Spleen (tissue), 11 donors: ENCODE data around the gene PLD4. TPM values are rescaled to one million over a fixed set of nuclear protein-coding genes. Genes with fewer than 3 reads are reported as not detected.

Experiments used
- DNase-seq: peaks from one replicate; pipeline ENCODE4 v3.0.0-alpha.2; 2020
- H3K27ac ChIP-seq, 8 donors: fragments of 200-600 bp; sonication (generic) in 7 of 8; 1 replicate in 4 of 8; 2 replicates in 4 of 8; pipeline versions ENCODE4 v1.5.0 to v1.8.0; 2016 to 2021; ENCODE audit warnings: inconsistent platforms in 4 of 8, mild to moderate bottlenecking in 4 of 8, moderate library complexity in 1 of 8
- H3K27me3 ChIP-seq, 7 donors: fragments of 200-600 bp; sonication (generic) in 6 of 7; replicated peaks in 1 of 7; 1 replicate in 4 of 7; 2 replicates in 3 of 7; pipeline versions ENCODE4 v1.5.0 to v1.8.0; 2016 to 2021; ENCODE audit warnings: inconsistent platforms in 3 of 7, mild to moderate bottlenecking in 1 of 7
- H3K36me3 ChIP-seq, 6 donors: fragments of 200-600 bp; sonication (generic) in 5 of 6; 1 replicate in 4 of 6; 2 replicates in 2 of 6; pipeline versions ENCODE4 v1.5.0 to v1.8.0; 2016 to 2021; ENCODE audit warnings: inconsistent platforms in 2 of 6
- H3K4me1 ChIP-seq, 6 donors: fragments of 200-600 bp; sonication (generic) in 5 of 6; 1 replicate in 3 of 6; 2 replicates in 3 of 6; pipeline versions ENCODE4 v1.5.0 to v1.8.0; 2016 to 2021; ENCODE audit warnings: inconsistent platforms in 3 of 6
- H3K4me3 ChIP-seq, 8 donors: fragments of 200-600 bp; sonication (generic) in 7 of 8; 1 replicate in 4 of 8; 2 replicates in 4 of 8; pipeline versions ENCODE4 v1.5.0 to v1.8.0; 2016 to 2021; ENCODE audit warnings: inconsistent platforms in 4 of 8, mild to moderate bottlenecking in 4 of 8, moderate library complexity in 2 of 8
- H3K9me3 ChIP-seq, 8 donors: fragments of 200-600 bp; sonication (generic) in 7 of 8; 1 replicate in 4 of 8; 2 replicates in 4 of 8; pipeline versions ENCODE4 v1.5.0 to v1.8.0; 2016 to 2021; ENCODE audit warnings: inconsistent platforms in 4 of 8
- POLR2A ChIP-seq, 3 donors: fragments of 450-650 bp; IDR thresholded peaks; one replicate each; pipeline ENCODE4 v1.5.1; 2017; ENCODE audit warnings: antibody characterized with exemption in 3 of 3, mild to moderate bottlenecking in 1 of 3
- POLR2AphosphoS5 ChIP-seq, 3 donors: sonication (generic); formaldehyde crosslinking; IDR thresholded peaks; one replicate each; pipeline ENCODE4 v1.5.1; 2017; ENCODE audit warnings: antibody characterized with exemption in 3 of 3
- WGBS, 5 donors: extraction: QIAGEN DNeasy Blood & Tissue Kit in 3 of 5; methylation state at CpG; one replicate each; pipeline versions ENCODE4 v1.1.5 to v1.1.7; 2013 to 2018; 5-methylcytosine and 5-hydroxymethylcytosine counted together
- intact Hi-C: fragments of 100-400 bp; cut with DNase I; formaldehyde crosslinking; loops from one replicate; pipeline ENCODE4 v1.15.0; 2023; ENCODE audit warnings: low total_unique reads
- polyA plus RNA-seq, 3 donors: library from polyadenylated mRNA; stranded (reverse); fragments of 200-250 nt; gene quantifications; one replicate each; pipeline ENCODE4 v1.2.1, GENCODE V29; 2013
- total RNA-seq, 7 donors: library from RNA; depleted of rRNA in 3 of 7; stranded (reverse); fragments of >200 nt in 3 of 7; fragmentation: NEBNext Ultra II Directional in 4 of 7; extraction: Animal tissue kit (Norgen Biotek cat#: 25700) in 4 of 7; gene quantifications; one replicate each; pipeline versions ENCODE4 v1.1.0 to v1.2.1, GENCODE V29; 2016 to 2021
- TF ChIP-seq, protein P1 (sequence below), 11 experiments: fragments of 200-600 bp in 7 of 11; fragments of 450-650 bp in 4 of 11; sonication (generic) in 4 of 11; IDR thresholded peaks in 8 of 11; conservative IDR thresholded peaks in 3 of 11; 1 replicate in 7 of 11; 2 replicates in 4 of 11; pipeline versions ENCODE4 v1.4.0 to v1.8.0; 2016 to 2021; ENCODE audit warnings: antibody characterized with exemption in 11 of 11, inconsistent platforms in 4 of 11, mild to moderate bottlenecking in 1 of 11
- donor health status: healthy with polysubstance abuse.
- donor health status: DM: no; HTN: no; CAD: no; lungs with moderate emphysema.
- donor health status: DM: no; HTN: no; CAD: no.
- donor health status: Bipolar disorder and iron deficiency.
- donor health status: healthy.
- donor health status: DM: no; HTN: no; CAD: no.
- donor health status: DM: yes; HTN: yes; CAD: no.

Gene PLD4
- total and polyA plus RNA-seq, 10 donors: 5.4 to 31.3 (median 22.9) TPM

DNA sequence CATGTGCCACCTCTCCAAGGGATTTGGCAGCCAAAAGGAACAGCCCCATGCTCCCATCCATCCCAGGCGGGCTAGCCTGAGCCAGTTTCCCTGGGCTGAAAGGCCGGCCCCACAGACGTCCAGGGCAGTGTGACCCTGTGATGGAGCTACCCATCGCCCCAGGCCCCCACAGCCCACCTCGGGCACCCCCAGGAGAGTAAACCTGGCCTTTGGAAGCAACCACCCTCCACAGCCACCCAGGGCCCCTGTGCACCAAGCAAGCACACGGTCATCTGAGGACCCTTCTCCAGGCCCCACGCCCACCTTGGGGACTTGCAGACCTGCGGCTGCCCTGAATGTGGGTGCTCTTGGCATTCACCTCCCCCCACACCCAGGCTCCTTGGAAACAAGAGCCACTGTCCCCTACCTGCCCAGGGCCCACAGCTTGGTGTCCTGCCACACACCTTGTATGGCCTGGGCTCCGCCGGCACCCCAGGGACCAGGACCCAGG is 45.1 kb downstream of the PLD4 start:
- 91 to 98% (median 96%) methylated on average over 3 to 10 of the region's 10 CpGs for WGBS, 5 donors
- no peaks in the 10 kb centered on the region for H3K36me3 ChIP-seq
- TF ChIP-seq POLR2A (IDR thresholded peaks at IDR 0.05) (no peak), POLR2AphosphoS5 (IDR thresholded peaks at IDR 0.05) (no peak)
- TF ChIP-seq, protein P1, sequence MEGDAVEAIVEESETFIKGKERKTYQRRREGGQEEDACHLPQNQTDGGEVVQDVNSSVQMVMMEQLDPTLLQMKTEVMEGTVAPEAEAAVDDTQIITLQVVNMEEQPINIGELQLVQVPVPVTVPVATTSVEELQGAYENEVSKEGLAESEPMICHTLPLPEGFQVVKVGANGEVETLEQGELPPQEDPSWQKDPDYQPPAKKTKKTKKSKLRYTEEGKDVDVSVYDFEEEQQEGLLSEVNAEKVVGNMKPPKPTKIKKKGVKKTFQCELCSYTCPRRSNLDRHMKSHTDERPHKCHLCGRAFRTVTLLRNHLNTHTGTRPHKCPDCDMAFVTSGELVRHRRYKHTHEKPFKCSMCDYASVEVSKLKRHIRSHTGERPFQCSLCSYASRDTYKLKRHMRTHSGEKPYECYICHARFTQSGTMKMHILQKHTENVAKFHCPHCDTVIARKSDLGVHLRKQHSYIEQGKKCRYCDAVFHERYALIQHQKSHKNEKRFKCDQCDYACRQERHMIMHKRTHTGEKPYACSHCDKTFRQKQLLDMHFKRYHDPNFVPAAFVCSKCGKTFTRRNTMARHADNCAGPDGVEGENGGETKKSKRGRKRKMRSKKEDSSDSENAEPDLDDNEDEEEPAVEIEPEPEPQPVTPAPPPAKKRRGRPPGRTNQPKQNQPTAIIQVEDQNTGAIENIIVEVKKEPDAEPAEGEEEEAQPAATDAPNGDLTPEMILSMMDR (IDR thresholded peaks at IDR 0.05 in 8 of 11, conservative IDR thresholded peaks at IDR 0.05 in 3 of 11): no peak
- peaks cover 0 to 80% (median 26%) of the 10 kb centered on the region in 7 donors for H3K27me3 ChIP-seq
- intact Hi-C loops: no loop called here
- DNase-seq: peak; percentile 57
- H3K4me1 ChIP-seq: peaks cover 7 to 38% (median 22%) of the 10 kb centered on the region in 6 donors
- H3K9me3 ChIP-seq: no peaks in the 10 kb centered on the region
- no peak overlapping the region for H3K27ac ChIP-seq
- H3K4me3 ChIP-seq: no peak overlapping the region

DNA sequence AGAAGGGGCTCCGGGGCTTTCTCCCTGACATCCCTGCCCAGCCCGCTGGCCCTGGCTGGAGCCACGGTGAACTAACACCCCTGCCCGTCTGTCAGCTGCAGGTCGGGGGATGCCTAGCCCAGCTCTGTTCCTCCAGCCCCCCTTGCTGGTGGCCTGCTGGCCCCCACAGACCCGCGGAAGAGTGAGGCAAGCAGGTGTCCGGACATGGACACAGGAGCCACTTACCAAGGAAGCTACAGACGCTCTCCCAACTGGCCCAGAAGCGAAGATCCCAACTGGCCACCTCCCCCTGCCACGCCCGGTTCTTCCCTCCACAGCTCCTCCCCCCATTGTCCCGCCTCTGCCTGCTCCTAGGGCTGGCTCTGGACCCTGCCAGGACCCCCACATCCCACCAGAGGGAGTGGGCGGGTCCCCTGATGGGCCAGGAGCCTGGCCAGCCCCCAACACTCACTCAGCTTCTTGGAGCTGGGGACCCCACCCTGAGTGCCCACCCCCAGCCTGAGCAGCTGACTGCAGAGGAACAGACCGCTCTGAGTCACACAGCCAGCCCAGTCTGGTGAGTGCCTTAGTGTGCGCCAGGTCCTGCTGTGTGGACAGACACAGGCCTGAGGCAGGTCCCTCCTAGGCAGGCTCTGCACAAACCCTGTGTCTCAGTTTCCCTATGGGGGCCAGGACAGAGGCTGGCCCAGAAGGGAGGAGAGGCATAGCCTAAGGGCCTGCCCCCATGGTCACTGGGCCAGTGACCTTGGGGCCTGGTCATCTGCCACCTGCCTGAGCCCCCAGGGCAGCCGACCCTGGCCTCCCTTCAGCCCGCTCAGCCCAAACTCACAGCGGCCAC is 45.8 kb downstream of the PLD4 start:
- Histone ChIP-seq H3K27me3 (peaks cover 0 to 86% (median 29%) of the 10 kb centered on the region in 7 donors), H3K27ac (no peak overlapping the region), H3K36me3 (no peaks in the 10 kb centered on the region), H3K9me3 (no peaks in the 10 kb centered on the region), H3K4me3 (no peak overlapping the region), H3K4me1 (peaks cover 7 to 42% (median 24%) of the 10 kb centered on the region in 6 donors)
- 73 to 91% (median 84%) methylated on average over 10 to 19 of the region's 19 CpGs for WGBS, 5 donors
- DNase-seq: peak; percentile 67
- TF ChIP-seq, protein P1 (IDR thresholded peaks at IDR 0.05 in 8 of 11, conservative IDR thresholded peaks at IDR 0.05 in 3 of 11): no peak
- TF ChIP-seq POLR2AphosphoS5 (IDR thresholded peaks at IDR 0.05): no peak
- TF ChIP-seq POLR2A (IDR thresholded peaks at IDR 0.05): no peak
- intact Hi-C loops: no loop called here

DNA sequence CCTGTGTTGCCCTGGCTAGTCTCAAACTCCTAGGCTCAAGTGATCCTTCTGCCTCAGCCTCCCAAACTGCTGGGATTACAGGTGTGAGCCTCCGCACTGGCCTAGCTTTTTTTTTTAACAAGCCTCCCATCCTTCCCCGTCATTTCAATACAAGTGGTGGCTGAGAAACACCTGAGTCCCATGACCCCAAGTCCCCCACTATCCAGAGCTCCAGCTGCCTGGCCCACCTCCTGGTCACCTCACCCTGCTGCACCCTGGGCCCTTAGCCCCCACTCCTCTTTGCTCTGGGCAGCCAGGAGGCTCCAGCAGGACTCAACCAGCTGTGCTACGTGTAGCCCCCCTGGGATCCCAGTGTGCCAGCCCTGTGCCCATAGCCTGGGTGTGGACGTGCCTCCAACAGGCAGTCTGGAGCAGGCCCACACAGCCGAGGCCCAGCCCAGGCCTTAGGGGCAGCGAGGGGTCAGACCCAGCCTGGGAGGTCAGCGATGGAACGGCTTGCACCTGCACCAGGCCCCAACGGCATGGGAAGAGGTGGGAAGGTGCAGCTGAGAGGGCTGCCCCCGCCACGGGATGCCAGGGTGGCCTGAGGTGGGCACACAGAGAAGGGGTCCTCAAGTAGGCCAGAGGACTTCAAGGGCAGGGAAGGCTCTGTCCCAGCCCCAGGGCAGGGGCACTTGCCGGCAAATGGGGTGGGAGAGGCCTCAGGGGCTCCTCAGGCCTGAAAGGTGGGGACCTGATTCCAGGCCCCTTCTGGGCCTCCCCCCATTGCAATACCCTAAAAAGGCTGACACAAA is 47.0 kb downstream of the PLD4 start:
- DNase-seq: peak; percentile 62
- Histone ChIP-seq H3K36me3 (no peaks in the 10 kb centered on the region), H3K9me3 (no peaks in the 10 kb centered on the region), H3K4me1 (peaks cover 7 to 53% (median 35%) of the 10 kb centered on the region in 6 donors), H3K27me3 (peaks cover 0 to 88% (median 39%) of the 10 kb centered on the region in 7 donors), H3K4me3 (no peak overlapping the region), H3K27ac (no peak overlapping the region)
- 85 to 95% (median 90%) methylated on average over 11 to 12 of the region's 12 CpGs for WGBS, 5 donors
- TF ChIP-seq POLR2AphosphoS5 (IDR thresholded peaks at IDR 0.05) (no peak), POLR2A (IDR thresholded peaks at IDR 0.05) (no peak)
- TF ChIP-seq, protein P1 (IDR thresholded peaks at IDR 0.05 in 8 of 11, conservative IDR thresholded peaks at IDR 0.05 in 3 of 11): no peak
- intact Hi-C loops: no loop called here
